ENCODE measurements around the gene NLRC3. TPM values are rescaled to one million over a fixed set of nuclear protein-coding genes. Genes with fewer than 3 reads are reported as not detected.
"Not testable (repeated sequence)": the region's sequence is repeated elsewhere in the genome, so short reads cannot be mapped to it uniquely, and the experiment has no call there.

Gene NLRC3
- total RNA-seq, 1 donor from 2014 or later: 0.04 TPM

GRCh38 chr16:3528406-3528805 is 48.8 kb downstream of the NLRC3 start:
- DNase-seq (ENCODE audit: low read depth): no peak
- Histone ChIP-seq H3K36me3 (ENCODE audit: control insufficient read depth, insufficient read depth, low read length) (peaks cover 1% of the 10 kb centered on the region), H3K4me3 (ENCODE audit: low read depth, low read length) (no peak overlapping the region), H3K27me3 (ENCODE audit: control insufficient read depth, insufficient read depth, low read length) (no peaks in the 10 kb centered on the region)
- TF ChIP-seq, protein P1, sequence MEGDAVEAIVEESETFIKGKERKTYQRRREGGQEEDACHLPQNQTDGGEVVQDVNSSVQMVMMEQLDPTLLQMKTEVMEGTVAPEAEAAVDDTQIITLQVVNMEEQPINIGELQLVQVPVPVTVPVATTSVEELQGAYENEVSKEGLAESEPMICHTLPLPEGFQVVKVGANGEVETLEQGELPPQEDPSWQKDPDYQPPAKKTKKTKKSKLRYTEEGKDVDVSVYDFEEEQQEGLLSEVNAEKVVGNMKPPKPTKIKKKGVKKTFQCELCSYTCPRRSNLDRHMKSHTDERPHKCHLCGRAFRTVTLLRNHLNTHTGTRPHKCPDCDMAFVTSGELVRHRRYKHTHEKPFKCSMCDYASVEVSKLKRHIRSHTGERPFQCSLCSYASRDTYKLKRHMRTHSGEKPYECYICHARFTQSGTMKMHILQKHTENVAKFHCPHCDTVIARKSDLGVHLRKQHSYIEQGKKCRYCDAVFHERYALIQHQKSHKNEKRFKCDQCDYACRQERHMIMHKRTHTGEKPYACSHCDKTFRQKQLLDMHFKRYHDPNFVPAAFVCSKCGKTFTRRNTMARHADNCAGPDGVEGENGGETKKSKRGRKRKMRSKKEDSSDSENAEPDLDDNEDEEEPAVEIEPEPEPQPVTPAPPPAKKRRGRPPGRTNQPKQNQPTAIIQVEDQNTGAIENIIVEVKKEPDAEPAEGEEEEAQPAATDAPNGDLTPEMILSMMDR (IDR thresholded peaks at IDR 0.05; ENCODE audit: insufficient read depth, low read length, poor library complexity, severe bottlenecking): no peak

DNA sequence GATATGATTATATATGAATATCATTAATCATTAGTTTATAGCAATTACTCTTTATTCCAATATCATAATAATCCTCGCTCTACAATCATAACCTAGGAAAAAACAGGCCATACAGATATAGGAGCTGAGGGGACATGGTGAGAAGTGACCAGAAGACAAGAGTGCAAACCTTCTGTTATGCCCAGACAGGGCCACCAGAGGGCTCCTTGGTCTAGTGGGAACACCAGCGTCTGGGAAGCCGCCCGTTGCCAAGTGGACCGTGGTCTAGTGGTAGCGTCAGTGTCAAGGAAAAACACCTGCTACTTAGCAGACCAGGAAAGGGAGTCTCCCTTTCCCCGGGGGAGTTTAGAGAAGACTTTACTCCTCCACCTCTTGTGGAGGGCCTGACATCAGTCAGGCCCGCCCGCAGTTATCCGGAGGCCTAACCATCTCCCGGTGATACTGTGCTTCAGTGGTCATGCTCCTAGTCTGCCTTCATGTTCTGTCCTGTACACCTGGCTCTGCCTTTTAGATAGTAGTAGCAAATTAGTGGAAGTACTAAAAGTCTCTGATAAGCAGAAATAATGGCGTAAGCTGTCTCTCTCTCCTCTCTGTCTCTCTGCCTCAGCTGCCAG is 49.9 kb downstream of the NLRC3 start:
- not testable (repeated sequence) for DNase-seq (ENCODE audit: low read depth); H3K4me3 ChIP-seq (ENCODE audit: low read depth, low read length); H3K27me3 ChIP-seq (ENCODE audit: control insufficient read depth, insufficient read depth, low read length); H3K36me3 ChIP-seq (ENCODE audit: control insufficient read depth, insufficient read depth, low read length)
- TF ChIP-seq, protein P1 (IDR thresholded peaks at IDR 0.05; ENCODE audit: insufficient read depth, low read length, poor library complexity, severe bottlenecking): peak; percentile 59

GRCh38 chr16:3525951-3526350 is 51.3 kb downstream of the NLRC3 start:
- Histone ChIP-seq H3K36me3 (ENCODE audit: control insufficient read depth, insufficient read depth, low read length) (peaks cover 4% of the 10 kb centered on the region), H3K4me3 (ENCODE audit: low read depth, low read length) (no peak overlapping the region)
- TF ChIP-seq, protein P1 (IDR thresholded peaks at IDR 0.05; ENCODE audit: insufficient read depth, low read length, poor library complexity, severe bottlenecking): no peak

DNA sequence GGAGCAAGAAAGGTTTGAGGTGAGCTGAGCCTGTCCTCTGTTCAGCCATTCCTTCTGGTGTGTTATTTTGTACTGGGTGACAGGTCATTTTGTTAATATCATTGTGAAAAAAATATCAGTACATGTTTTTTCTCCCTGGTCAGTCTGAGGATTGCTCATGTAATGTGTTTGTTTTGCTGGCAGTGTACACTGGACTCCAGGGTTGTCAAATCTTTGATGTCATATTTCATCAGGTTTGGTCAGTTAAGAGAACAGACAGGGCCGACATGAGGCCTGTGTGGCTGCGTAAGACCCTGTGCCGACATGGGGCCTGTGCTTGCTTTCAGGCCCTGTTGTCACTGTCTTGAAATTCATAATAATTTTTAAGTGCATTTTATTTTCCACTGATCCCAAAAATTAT is 53.9 kb downstream of the NLRC3 start:
- DNase-seq (ENCODE audit: low read depth): no peak
- Histone ChIP-seq H3K36me3 (ENCODE audit: control insufficient read depth, insufficient read depth, low read length) (peaks cover 4% of the 10 kb centered on the region), H3K27me3 (ENCODE audit: control insufficient read depth, insufficient read depth, low read length) (no peaks in the 10 kb centered on the region), H3K4me3 (ENCODE audit: low read depth, low read length) (no peak overlapping the region)
- TF ChIP-seq, protein P1 (IDR thresholded peaks at IDR 0.05; ENCODE audit: insufficient read depth, low read length, poor library complexity, severe bottlenecking): no peak

More at GRCh38 chr16:3525951-3526350, 51.3 kb downstream of the NLRC3 start:
- H3K27me3 ChIP-seq (ENCODE audit: control insufficient read depth, insufficient read depth, low read length): no peaks in the 10 kb centered on the region
- DNase-seq (ENCODE audit: low read depth): no peak

- Histone ChIP-seq H3K36me3 (ENCODE audit: control insufficient read depth, insufficient read depth, low read length) (peaks cover 2% of the 10 kb centered on the region), H3K27me3 (ENCODE audit: control insufficient read depth, insufficient read depth, low read length) (no peaks in the 10 kb centered on the region), H3K4me3 (ENCODE audit: low read depth, low read length) (no peak overlapping the region)
- TF ChIP-seq, protein P1 (IDR thresholded peaks at IDR 0.05; ENCODE audit: insufficient read depth, low read length, poor library complexity, severe bottlenecking): no peak
- DNase-seq (ENCODE audit: low read depth): no peak
Measured at GRCh38 chr16:3520841-3521240, 56.4 kb downstream of the NLRC3 start.

DNA sequence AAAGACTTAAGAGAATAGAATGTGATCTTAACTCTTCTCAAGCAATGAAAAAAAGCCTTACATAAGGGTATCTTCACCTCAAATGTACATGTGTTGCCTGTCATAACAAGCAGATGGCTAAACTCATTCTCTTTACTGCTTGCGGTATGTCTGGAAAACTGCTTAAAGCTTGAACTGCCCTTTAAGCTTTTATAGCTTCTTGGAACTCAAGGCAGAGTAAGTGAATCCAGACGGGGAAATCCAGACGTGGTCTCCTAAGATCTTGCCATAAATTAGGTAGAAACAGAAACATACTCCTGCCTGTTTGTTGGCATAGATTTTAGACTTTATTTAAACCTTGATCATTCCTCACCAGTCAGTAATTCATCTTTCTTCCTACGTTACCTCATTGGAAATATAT is 56.8 kb downstream of the NLRC3 start:
- Histone ChIP-seq H3K36me3 (ENCODE audit: control insufficient read depth, insufficient read depth, low read length) (peaks cover 2% of the 10 kb centered on the region), H3K4me3 (ENCODE audit: low read depth, low read length) (no peak overlapping the region), H3K27me3 (ENCODE audit: control insufficient read depth, insufficient read depth, low read length) (no peaks in the 10 kb centered on the region)
- TF ChIP-seq, protein P1 (IDR thresholded peaks at IDR 0.05; ENCODE audit: insufficient read depth, low read length, poor library complexity, severe bottlenecking): no peak
- DNase-seq (ENCODE audit: low read depth): no peak

Measured in kidney epithelial cell (primary cell).